Stomach smooth muscle (tissue), 2 donors: ENCODE data around the gene SUN2.
A peak's percentile ranks its signal among the peaks of the same experiment; 100 is the strongest.

Experiments used
- H3K27ac ChIP-seq: one replicate; pipeline ENCODE4 v1.7.0; 2013; ENCODE audit warnings: mild to moderate bottlenecking, low read length, inconsistent platforms
- H3K27me3 ChIP-seq, 2 donors: one replicate each; pipeline ENCODE4 v1.7.0; 2013; ENCODE audit warnings: low read length in 2 of 2; ENCODE audit not compliant: insufficient read depth in 2 of 2, control insufficient read depth in 1 of 2
- H3K36me3 ChIP-seq, 2 donors: one replicate each; pipeline ENCODE4 v1.7.0; 2013; ENCODE audit warnings: low read length in 2 of 2; ENCODE audit not compliant: control insufficient read depth in 2 of 2, insufficient read depth in 2 of 2
- H3K4me1 ChIP-seq: one replicate; pipeline ENCODE4 v1.7.0; 2013; ENCODE audit warnings: low read length; ENCODE audit not compliant: control insufficient read depth, insufficient read depth
- H3K4me3 ChIP-seq, 2 donors: one replicate each; pipeline ENCODE4 v1.7.0; 2013; ENCODE audit warnings: low read length in 2 of 2
- H3K9ac ChIP-seq, 2 donors: one replicate each; pipeline ENCODE4 v1.7.0; 2013; ENCODE audit warnings: low read length in 2 of 2, mild to moderate bottlenecking in 1 of 2
- H3K9me3 ChIP-seq, 2 donors: one replicate each; pipeline ENCODE4 v1.7.0; 2013; ENCODE audit warnings: low read length in 2 of 2; ENCODE audit not compliant: control insufficient read depth in 2 of 2
- donor health status: healthy.
- donor health status: Pancreatic carcinoma.

SUN2 gene

DNA sequence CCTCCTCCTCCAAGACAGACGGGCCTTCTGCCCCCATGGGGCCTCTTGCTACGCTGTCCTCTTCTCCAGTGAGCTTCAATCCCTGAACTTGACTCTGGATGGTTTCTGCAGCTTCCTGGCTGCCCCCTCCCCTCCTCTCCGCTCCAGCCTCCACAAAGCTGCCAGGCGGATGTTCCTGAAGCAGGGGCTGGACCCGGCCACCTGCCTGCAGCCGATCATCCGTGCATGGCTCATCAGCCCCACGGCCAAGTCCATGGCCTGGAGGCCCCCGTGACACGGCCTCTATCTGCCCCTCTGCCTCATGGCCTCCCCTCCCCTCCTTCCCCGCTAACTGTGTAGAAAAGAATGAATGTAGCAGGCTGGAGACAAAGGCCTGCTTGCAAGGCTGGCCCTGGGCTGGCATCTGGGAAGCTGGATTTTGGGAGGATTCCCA lies 6.8 kb upstream of the SUN2 start:
- Histone ChIP-seq H3K27ac (no peak overlapping the region), H3K4me1 (no peaks in the 10 kb centered on the region), H3K9ac (no peak overlapping the region), H3K4me3 (no peak overlapping the region), H3K36me3 (no peaks in the 10 kb centered on the region), H3K9me3 (no peaks in the 10 kb centered on the region), H3K27me3 (peaks cover 0 to 2% of the 10 kb centered on the region in 2 donors)

GRCh38 chr22:38761202-38762162 lies 5.7 kb upstream of the SUN2 start:
- Histone ChIP-seq H3K9ac (no peak overlapping the region), H3K9me3 (no peaks in the 10 kb centered on the region), H3K27ac (no peak overlapping the region), H3K4me3 (no peak overlapping the region), H3K4me1 (peaks cover 6% of the 10 kb centered on the region), H3K27me3 (peaks cover 0 to 2% of the 10 kb centered on the region in 2 donors), H3K36me3 (no peaks in the 10 kb centered on the region)

DNA sequence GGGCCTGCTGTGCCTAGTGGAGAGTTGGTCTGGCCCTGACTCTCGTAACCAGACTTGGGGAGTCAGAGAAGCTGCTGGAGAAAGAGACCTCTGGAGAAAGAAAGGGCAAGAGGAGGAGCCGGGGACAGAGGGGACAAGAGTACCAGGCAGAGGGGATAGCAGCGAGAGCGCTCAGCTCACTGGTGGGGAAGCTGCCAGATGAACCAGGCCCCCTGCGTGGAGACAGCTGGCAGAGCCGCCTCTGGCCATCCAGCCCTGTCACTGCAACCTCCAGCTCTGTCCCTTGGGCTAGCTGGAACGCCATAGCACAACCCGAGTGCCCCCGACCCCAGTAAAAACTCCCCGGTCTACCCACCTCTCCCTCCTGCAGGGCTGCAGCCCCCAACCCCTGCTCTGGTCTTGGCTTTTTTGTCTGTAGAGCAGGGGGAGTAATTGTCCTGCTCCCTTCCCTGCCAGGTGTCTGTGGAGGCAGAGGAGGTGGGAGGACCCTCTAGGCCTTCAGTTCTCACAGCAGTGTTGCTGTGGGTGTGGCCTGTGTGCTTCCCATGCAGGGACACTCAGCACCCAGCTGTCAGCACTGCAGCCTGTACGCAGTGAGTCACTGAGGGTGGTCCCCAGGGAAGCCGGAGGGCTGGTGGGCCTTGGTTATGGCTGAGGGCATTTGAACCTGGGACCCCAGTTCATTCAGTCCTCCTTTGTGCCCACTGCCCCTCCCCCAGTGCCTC lies 4.8 kb upstream of the SUN2 start:
- Histone ChIP-seq H3K27ac (no peak overlapping the region), H3K9ac (no peak overlapping the region), H3K36me3 (no peaks in the 10 kb centered on the region), H3K4me1 (peaks cover 10% of the 10 kb centered on the region), H3K4me3 (no peak overlapping the region), H3K27me3 (no peaks in the 10 kb centered on the region), H3K9me3 (no peaks in the 10 kb centered on the region)

DNA sequence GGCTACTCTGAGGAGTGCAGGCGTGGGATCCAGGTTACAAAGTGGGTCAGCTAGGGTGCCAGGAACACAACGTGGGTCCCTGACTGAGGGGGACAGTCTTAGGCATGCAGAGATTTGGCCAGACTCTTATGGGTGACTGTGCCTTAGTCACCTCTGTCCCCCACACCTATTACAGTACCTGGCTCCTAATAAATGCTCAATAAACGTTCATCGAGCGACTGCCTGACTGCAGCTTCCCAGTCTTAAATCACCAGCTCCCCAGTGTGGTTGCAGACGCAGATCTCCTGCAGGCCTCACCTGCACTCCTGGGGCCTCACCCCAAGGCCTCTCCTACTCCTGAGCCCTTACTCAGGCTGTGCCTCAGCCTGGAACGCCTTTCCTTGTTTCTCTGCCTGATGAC lies 3.2 kb upstream of the SUN2 start:
- Histone ChIP-seq H3K36me3 (no peaks in the 10 kb centered on the region), H3K9me3 (no peaks in the 10 kb centered on the region), H3K27ac (no peak overlapping the region), H3K27me3 (no peaks in the 10 kb centered on the region), H3K4me3 (no peak overlapping the region), H3K9ac (no peak overlapping the region), H3K4me1 (peaks cover 18% of the 10 kb centered on the region)

- Histone ChIP-seq H3K9ac (no peak overlapping the region), H3K27me3 (no peaks in the 10 kb centered on the region), H3K4me1 (peaks cover 24% of the 10 kb centered on the region), H3K36me3 (no peaks in the 10 kb centered on the region), H3K27ac (no peak overlapping the region), H3K4me3 (no peak overlapping the region), H3K9me3 (no peaks in the 10 kb centered on the region)
Observed at GRCh38 chr22:38758276-38758945, 2.6 kb upstream of the SUN2 start.

GRCh38 chr22:38757464-38757757 lies 1.6 kb upstream of the SUN2 start:
- H3K27ac ChIP-seq, result no peak overlapping the region
- H3K4me1 ChIP-seq, result peaks cover 29% of the 10 kb centered on the region
- peaks cover 2 to 4% of the 10 kb centered on the region in 2 donors for H3K36me3 ChIP-seq
- no peak overlapping the region for H3K4me3 ChIP-seq
- no peaks in the 10 kb centered on the region for H3K27me3 ChIP-seq
- no peaks in the 10 kb centered on the region for H3K9me3 ChIP-seq
- no peak overlapping the region for H3K9ac ChIP-seq

DNA sequence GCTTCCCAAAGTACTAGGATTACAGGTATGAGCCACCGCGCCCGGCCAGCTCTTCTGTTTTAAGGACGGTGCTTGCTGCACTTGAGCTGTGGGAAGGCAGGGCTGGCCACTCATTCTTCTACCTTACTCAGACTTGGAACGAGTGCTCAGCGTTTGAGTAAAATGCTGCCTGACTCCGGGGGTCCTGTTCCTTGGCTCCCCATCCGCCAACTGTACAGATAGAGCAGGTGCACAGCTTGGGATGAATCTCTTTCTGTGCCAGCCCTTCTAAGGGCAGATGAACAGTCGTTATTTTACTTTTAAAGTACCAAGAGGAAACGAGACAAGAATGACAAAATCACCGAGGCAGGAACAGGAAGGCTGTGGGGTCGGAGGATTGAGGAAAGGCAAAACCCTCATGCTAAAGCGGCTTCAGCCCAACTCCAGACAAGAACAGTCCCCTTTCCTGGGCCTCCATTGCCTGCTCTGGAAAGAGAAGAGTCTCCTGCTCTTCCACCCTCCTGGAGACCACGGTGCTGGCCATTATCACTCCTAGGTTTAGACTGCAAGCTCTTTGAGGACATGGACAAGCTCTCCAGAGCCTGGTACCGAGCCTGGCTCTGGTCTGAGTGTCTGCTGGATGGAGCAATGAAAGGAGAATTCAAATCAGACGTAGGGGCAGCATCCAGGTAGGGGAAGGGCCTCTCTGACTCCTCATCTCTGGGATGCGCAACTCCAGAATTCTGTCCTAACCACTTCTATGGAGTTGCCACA lies 1.1 kb upstream of the SUN2 start:
- peaks cover 29% of the 10 kb centered on the region for H3K4me1 ChIP-seq

GRCh38 chr22:38755155-38755910 lies 465 bp downstream of the SUN2 start:
- no peaks in the 10 kb centered on the region for H3K27me3 ChIP-seq

More for the DNA sequence above, 1.1 kb upstream of the SUN2 start:
- Histone ChIP-seq H3K9ac (peak overlapping the region in 1 of 2 donors; percentile 44), H3K27me3 (no peaks in the 10 kb centered on the region), H3K36me3 (peaks cover 4 to 9% of the 10 kb centered on the region in 2 donors), H3K4me3 (no peak overlapping the region), H3K9me3 (no peaks in the 10 kb centered on the region), H3K27ac (no peak overlapping the region)

DNA sequence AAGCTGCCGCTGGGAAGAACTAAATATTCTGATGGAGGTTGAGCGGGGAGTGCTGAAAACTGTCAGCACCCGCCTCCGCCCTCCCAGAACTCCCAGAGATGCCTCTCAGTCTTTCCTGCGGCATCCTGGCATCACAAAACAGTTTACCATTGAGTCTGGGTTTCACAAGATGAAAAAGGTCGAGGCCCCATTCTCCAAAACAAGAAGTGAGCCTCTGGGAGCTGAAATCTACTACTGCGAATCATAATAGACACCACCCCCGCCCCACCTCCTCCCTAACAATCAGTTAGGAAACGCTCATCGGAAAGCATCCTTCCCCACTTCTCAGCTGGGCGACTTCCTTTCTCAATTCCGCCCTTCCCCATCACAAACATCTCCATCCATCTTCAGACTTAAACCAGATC lies 1.0 kb downstream of the SUN2 start:
- Histone ChIP-seq H3K4me1 (peaks cover 29% of the 10 kb centered on the region), H3K27ac (peak overlapping the region; percentile 92), H3K9me3 (no peaks in the 10 kb centered on the region), H3K9ac (peak overlapping the region; percentile 84 to 88), H3K36me3 (peaks cover 26 to 29% of the 10 kb centered on the region in 2 donors), H3K4me3 (peak overlapping the region; percentile 84), H3K27me3 (no peaks in the 10 kb centered on the region)

More at GRCh38 chr22:38755155-38755910, 465 bp downstream of the SUN2 start:
- Histone ChIP-seq H3K27ac (peak overlapping the region; percentile 92), H3K9me3 (no peaks in the 10 kb centered on the region), H3K4me1 (peaks cover 29% of the 10 kb centered on the region), H3K4me3 (peak overlapping the region; percentile 84), H3K9ac (peak overlapping the region; percentile 84 to 88), H3K36me3 (peaks cover 20 to 24% of the 10 kb centered on the region in 2 donors)
